Muscle layer of duodenum (tissue), 2 donors: ENCODE data around the gene NEU2.
"Not testable (repeated sequence)": the region's sequence is repeated elsewhere in the genome, so short reads cannot be mapped to it uniquely, and the experiment has no call there.

Source experiments
- H3K27ac ChIP-seq: one replicate; pipeline ENCODE4 v1.7.0; 2013; ENCODE audit warnings: mild to moderate bottlenecking, low read length
- H3K27me3 ChIP-seq: one replicate; pipeline ENCODE4 v1.7.0; 2013; ENCODE audit warnings: low read depth, mild to moderate bottlenecking, control low read depth, low read length
- H3K36me3 ChIP-seq, 2 donors: one replicate each; pipeline ENCODE4 v1.7.0; 2013; ENCODE audit warnings: low read length in 2 of 2, control low read depth in 1 of 2, mild to moderate bottlenecking in 1 of 2; ENCODE audit not compliant: insufficient read depth in 2 of 2, control insufficient read depth in 1 of 2
- H3K4me1 ChIP-seq, 2 donors: one replicate each; pipeline ENCODE4 v1.7.0; 2013; ENCODE audit warnings: low read length in 2 of 2, mild to moderate bottlenecking in 2 of 2, control low read depth in 1 of 2, moderate library complexity in 1 of 2; ENCODE audit not compliant: insufficient read depth in 2 of 2, control insufficient read depth in 1 of 2
- H3K4me3 ChIP-seq, 2 donors: one replicate each; pipeline ENCODE4 v1.7.0; 2013; ENCODE audit warnings: low read length in 2 of 2, low read depth in 1 of 2, mild to moderate bottlenecking in 1 of 2
- H3K9me3 ChIP-seq, 2 donors: one replicate each; pipeline ENCODE4 v1.7.0; 2013; ENCODE audit warnings: low read length in 2 of 2, control low read depth in 1 of 2, mild to moderate bottlenecking in 1 of 2; ENCODE audit not compliant: control insufficient read depth in 1 of 2
- donor health status: healthy.

Gene NEU2

GRCh38 chr2:233051241-233052149, 19.0 kb downstream of the NEU2 start:
- Histone ChIP-seq H3K27me3 (no peaks in the 10 kb centered on the region), H3K4me3 (no peak overlapping the region), H3K9me3 (no peaks in the 10 kb centered on the region), H3K4me1 (peaks cover 0 to 6% of the 10 kb centered on the region in 2 donors), H3K36me3 (no peaks in the 10 kb centered on the region), H3K27ac (no peak overlapping the region)

- not testable (repeated sequence) for H3K36me3 ChIP-seq, H3K4me1 ChIP-seq, H3K27me3 ChIP-seq, H3K27ac ChIP-seq, H3K4me3 ChIP-seq, H3K9me3 ChIP-seq
Observed at GRCh38 chr2:233052517-233052916, 20.0 kb downstream of the NEU2 start.

GRCh38 chr2:233053928-233054784, 21.7 kb downstream of the NEU2 start:
- Histone ChIP-seq H3K4me1 (peaks cover 0 to 6% of the 10 kb centered on the region in 2 donors), H3K27me3 (no peaks in the 10 kb centered on the region), H3K9me3 (no peaks in the 10 kb centered on the region), H3K4me3 (no peak overlapping the region), H3K36me3 (no peaks in the 10 kb centered on the region), H3K27ac (no peak overlapping the region)

- no peak overlapping the region for H3K4me3 ChIP-seq
- no peak overlapping the region for H3K27ac ChIP-seq
- H3K36me3 ChIP-seq: no peaks in the 10 kb centered on the region
- H3K9me3 ChIP-seq: no peaks in the 10 kb centered on the region
- H3K27me3 ChIP-seq: no peaks in the 10 kb centered on the region
- peaks cover 0 to 6% of the 10 kb centered on the region in 2 donors for H3K4me1 ChIP-seq
Observed at GRCh38 chr2:233055362-233055761, 22.9 kb downstream of the NEU2 start.

GRCh38 chr2:233056961-233057605, 24.6 kb downstream of the NEU2 start:
- H3K4me1 ChIP-seq: peaks cover 0 to 11% of the 10 kb centered on the region in 2 donors
- no peaks in the 10 kb centered on the region for H3K27me3 ChIP-seq
- no peak overlapping the region for H3K27ac ChIP-seq
- H3K4me3 ChIP-seq: no peak overlapping the region
- H3K36me3 ChIP-seq: no peaks in the 10 kb centered on the region
- no peaks in the 10 kb centered on the region for H3K9me3 ChIP-seq

- no peak overlapping the region for H3K27ac ChIP-seq
- H3K4me3 ChIP-seq: no peak overlapping the region
Observed at GRCh38 chr2:233058717-233059546, 26.5 kb downstream of the NEU2 start.

GRCh38 chr2:233059547-233059796, 27.0 kb downstream of the NEU2 start:
- no peak overlapping the region for H3K4me3 ChIP-seq
- no peaks in the 10 kb centered on the region for H3K36me3 ChIP-seq
- H3K27me3 ChIP-seq: no peaks in the 10 kb centered on the region
- H3K9me3 ChIP-seq: no peaks in the 10 kb centered on the region
- peak overlapping the region; percentile 85 for H3K27ac ChIP-seq
- H3K4me1 ChIP-seq: peaks cover 0 to 16% of the 10 kb centered on the region in 2 donors

More at GRCh38 chr2:233058717-233059546, 26.5 kb downstream of the NEU2 start:
- Histone ChIP-seq H3K36me3 (no peaks in the 10 kb centered on the region), H3K9me3 (no peaks in the 10 kb centered on the region), H3K4me1 (peaks cover 0 to 17% of the 10 kb centered on the region in 2 donors), H3K27me3 (no peaks in the 10 kb centered on the region)

GRCh38 chr2:233059797-233060500, 27.5 kb downstream of the NEU2 start, which contains the start of gene INPP5D:
INPP5D (plus strand) TSS chr2:233060342; CDS start chr2:233060479, 137 bp downstream.
- no peaks in the 10 kb centered on the region for H3K9me3 ChIP-seq
- H3K27me3 ChIP-seq: no peaks in the 10 kb centered on the region
- H3K27ac ChIP-seq: peak within 1 kb of the TSS; percentile 85
- H3K36me3 ChIP-seq: no peaks in the 10 kb centered on the region
- peak within 1 kb of the TSS; percentile 62 to 71 for H3K4me3 ChIP-seq
- H3K4me1 ChIP-seq: peaks cover 0 to 16% of the 10 kb centered on the region in 2 donors

GRCh38 chr2:233060501-233060979, 28.1 kb downstream of the NEU2 start:
- peak overlapping the region; percentile 62 to 71 for H3K4me3 ChIP-seq
- no peaks in the 10 kb centered on the region for H3K9me3 ChIP-seq
- no peaks in the 10 kb centered on the region for H3K36me3 ChIP-seq
- peak overlapping the region; percentile 85 for H3K27ac ChIP-seq
- H3K4me1 ChIP-seq: peaks cover 0 to 16% of the 10 kb centered on the region in 2 donors
- H3K27me3 ChIP-seq: no peaks in the 10 kb centered on the region

GRCh38 chr2:233060980-233061590, 28.6 kb downstream of the NEU2 start:
- peak overlapping the region; percentile 62 to 71 for H3K4me3 ChIP-seq
- H3K9me3 ChIP-seq: no peaks in the 10 kb centered on the region
- H3K36me3 ChIP-seq: no peaks in the 10 kb centered on the region
- peaks cover 0 to 16% of the 10 kb centered on the region in 2 donors for H3K4me1 ChIP-seq
- peak overlapping the region; percentile 85 for H3K27ac ChIP-seq
- H3K27me3 ChIP-seq: no peaks in the 10 kb centered on the region
